Panc1 (cell line): ENCODE results near the gene DEFB123. TPM values are rescaled to one million over a fixed set of nuclear protein-coding genes. Genes with fewer than 3 reads are reported as not detected.

Experiments
- ATAC-seq: fragments of 200-7000 bp; cut with Tn5 transposase; 2 replicates; pipeline ENCODE4 v1.9.1; 2020; ENCODE audit warnings: mild to moderate bottlenecking, moderate library complexity
- BruUV-seq: library from RNA; stranded (reverse); fragments of 400-500 nt; replicated peaks from 2 replicates; lab custom pipeline; 2021; lab: Mats Ljungman, UMichigan
- CTCF ChIA-PET: fragments of 300-600 bp; sonication (Branson Sonifier 250); formaldehyde crosslinking; loops from one replicate; lab custom pipeline; 2022; ENCODE audit warnings: antibody characterized with exemption; lab: Charles Lee
- POLR2A ChIA-PET: fragments of 300-600 bp; sonication (Branson Sonifier 250); formaldehyde crosslinking; loops from one replicate; lab custom pipeline; 2022; ENCODE audit warnings: antibody characterized with exemption; lab: Charles Lee
- DNase-seq: peaks from one replicate; pipeline ENCODE4 v3.0.0-alpha.2; 2010; ENCODE audit warnings: low read depth, low spot score
- H3K27ac ChIP-seq: 2 replicates; pipeline ENCODE4 v1.5.1; 2011; ENCODE audit warnings: mild to moderate bottlenecking, low read length, inconsistent platforms
- H3K27me3 ChIP-seq: fragments of 200-500 bp; sonication (Bioruptor generic); 2 replicates; pipeline ENCODE4 v1.6.0; 2014; ENCODE audit warnings: low read length, inconsistent platforms; ENCODE audit not compliant: control insufficient read depth, insufficient read depth
- H3K36me3 ChIP-seq: fragments of 200-500 bp; sonication (Bioruptor generic); 2 replicates; pipeline ENCODE4 v1.5.1; 2014; ENCODE audit warnings: inconsistent platforms, mild to moderate bottlenecking, low read length, moderate library complexity; ENCODE audit not compliant: control insufficient read depth, insufficient read depth
- H3K4me1 ChIP-seq: 2 replicates; pipeline ENCODE4 v1.5.1; 2011; ENCODE audit warnings: inconsistent platforms, mild to moderate bottlenecking, low read length, moderate library complexity; ENCODE audit not compliant: control insufficient read depth, insufficient read depth
- H3K4me3 ChIP-seq, 2 experiments: 2 replicates each; pipeline ENCODE4 v1.5.1; 2011 to 2012; ENCODE audit warnings: low read depth in 2 of 2, low read length in 2 of 2, mild to moderate bottlenecking in 2 of 2, inconsistent platforms in 1 of 2, moderate library complexity in 1 of 2
- H3K9me3 ChIP-seq: fragments of 200-500 bp; sonication (Bioruptor generic); 2 replicates; pipeline ENCODE4 v1.5.1; 2014; ENCODE audit warnings: low read depth, mild to moderate bottlenecking, inconsistent platforms, low read length, moderate library complexity; ENCODE audit not compliant: control insufficient read depth, insufficient read depth
- POLR2AphosphoS5 ChIP-seq: IDR thresholded peaks from 2 replicates; pipeline ENCODE4 v1.6.1; 2012; ENCODE audit warnings: mild to moderate bottlenecking, low read depth, low read length, moderate library complexity
- SIN3A ChIP-seq: IDR thresholded peaks from 2 replicates; pipeline ENCODE4 v1.6.1; 2012; ENCODE audit warnings: low read depth, mild to moderate bottlenecking, low read length, moderate library complexity, borderline replicate concordance; ENCODE audit not compliant: insufficient read depth
- TCF7L2 ChIP-seq: IDR thresholded peaks from 2 replicates; pipeline ENCODE4 v1.6.1; 2011; ENCODE audit warnings: mild to moderate bottlenecking, low read depth, low read length, inconsistent platforms
- in situ Hi-C: cut with HindIII; loops from 2 replicates; pipeline ENCODE4 v1.10.0; 2016; ENCODE audit warnings: low sequenced_read_pairs, low pct_unique_long_range_greater_than_20kb
- intact Hi-C: fragments of 100-400 bp; cut with micrococcal nuclease; formaldehyde crosslinking; loops from one replicate; pipeline ENCODE4 v1.10.0; 2022; ENCODE audit not compliant: unreplicated experiment
- total RNA-seq: library from RNA; stranded (reverse); gene quantifications from one replicate; pipeline ENCODE4 v1.2.1, GENCODE V29; 2021; ENCODE audit not compliant: unreplicated experiment
- TF ChIP-seq, protein P1 (sequence below): fragments of 450-650 bp; IDR thresholded peaks from 2 replicates; pipeline ENCODE4 v1.5.1; 2017; ENCODE audit warnings: mild to moderate bottlenecking
- TF ChIP-seq, protein P2 (sequence below), 2 experiments: IDR thresholded peaks; 2 replicates each; pipeline ENCODE4 v1.6.1; 2011 to 2012; ENCODE audit warnings: low read depth in 2 of 2, control low read depth in 1 of 2, low read length in 1 of 2, mild to moderate bottlenecking in 1 of 2, moderate library complexity in 1 of 2; ENCODE audit not compliant: insufficient read depth in 1 of 2

DEFB123 gene
- total RNA-seq, 1 experiment from 2014 or later = not detected

DNA sequence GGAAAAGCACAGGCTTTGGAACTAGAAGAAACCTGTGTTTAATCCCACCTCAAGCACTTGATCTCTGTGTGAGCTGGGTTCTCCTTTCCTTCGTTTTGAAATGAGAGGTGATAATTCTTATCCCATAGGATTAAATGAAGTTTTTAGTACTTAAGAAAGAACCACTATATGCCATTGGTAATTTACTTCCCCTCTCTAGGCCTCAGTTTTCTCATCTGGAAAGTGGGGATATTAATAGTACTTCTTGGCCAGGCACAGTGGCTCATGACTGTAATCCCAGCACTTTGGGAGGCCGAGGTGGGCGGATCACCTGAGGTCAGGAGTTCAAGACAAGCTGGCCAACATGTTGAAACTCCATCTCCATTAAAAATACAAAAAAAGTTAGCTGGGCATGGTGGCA, 48.7 kb downstream of the DEFB123 start:
- no peak for ATAC-seq
- intact Hi-C loops (no loop called here), in situ Hi-C loops (no loop called here)
- Histone ChIP-seq H3K4me3 (no peak overlapping the region), H3K36me3 (no peaks in the 10 kb centered on the region), H3K27ac (no peak overlapping the region), H3K27me3 (no peaks in the 10 kb centered on the region), H3K9me3 (no peaks in the 10 kb centered on the region), H3K4me1 (no peaks in the 10 kb centered on the region)
- ChIA-PET CTCF (interaction anchor here (0.6 kb wide), 1 partner anchor 306 kb away, joined by 6 read pairs; no protein-coding TSS in a partner anchor), POLR2A (no interaction called here)
- no peak for DNase-seq
- BruUV-seq = no TSS peak
- TF ChIP-seq TCF7L2 (no peak), SIN3A (no peak), POLR2AphosphoS5 (no peak)
- TF ChIP-seq, protein P1, sequence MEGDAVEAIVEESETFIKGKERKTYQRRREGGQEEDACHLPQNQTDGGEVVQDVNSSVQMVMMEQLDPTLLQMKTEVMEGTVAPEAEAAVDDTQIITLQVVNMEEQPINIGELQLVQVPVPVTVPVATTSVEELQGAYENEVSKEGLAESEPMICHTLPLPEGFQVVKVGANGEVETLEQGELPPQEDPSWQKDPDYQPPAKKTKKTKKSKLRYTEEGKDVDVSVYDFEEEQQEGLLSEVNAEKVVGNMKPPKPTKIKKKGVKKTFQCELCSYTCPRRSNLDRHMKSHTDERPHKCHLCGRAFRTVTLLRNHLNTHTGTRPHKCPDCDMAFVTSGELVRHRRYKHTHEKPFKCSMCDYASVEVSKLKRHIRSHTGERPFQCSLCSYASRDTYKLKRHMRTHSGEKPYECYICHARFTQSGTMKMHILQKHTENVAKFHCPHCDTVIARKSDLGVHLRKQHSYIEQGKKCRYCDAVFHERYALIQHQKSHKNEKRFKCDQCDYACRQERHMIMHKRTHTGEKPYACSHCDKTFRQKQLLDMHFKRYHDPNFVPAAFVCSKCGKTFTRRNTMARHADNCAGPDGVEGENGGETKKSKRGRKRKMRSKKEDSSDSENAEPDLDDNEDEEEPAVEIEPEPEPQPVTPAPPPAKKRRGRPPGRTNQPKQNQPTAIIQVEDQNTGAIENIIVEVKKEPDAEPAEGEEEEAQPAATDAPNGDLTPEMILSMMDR = no peak
- TF ChIP-seq, protein P2, sequence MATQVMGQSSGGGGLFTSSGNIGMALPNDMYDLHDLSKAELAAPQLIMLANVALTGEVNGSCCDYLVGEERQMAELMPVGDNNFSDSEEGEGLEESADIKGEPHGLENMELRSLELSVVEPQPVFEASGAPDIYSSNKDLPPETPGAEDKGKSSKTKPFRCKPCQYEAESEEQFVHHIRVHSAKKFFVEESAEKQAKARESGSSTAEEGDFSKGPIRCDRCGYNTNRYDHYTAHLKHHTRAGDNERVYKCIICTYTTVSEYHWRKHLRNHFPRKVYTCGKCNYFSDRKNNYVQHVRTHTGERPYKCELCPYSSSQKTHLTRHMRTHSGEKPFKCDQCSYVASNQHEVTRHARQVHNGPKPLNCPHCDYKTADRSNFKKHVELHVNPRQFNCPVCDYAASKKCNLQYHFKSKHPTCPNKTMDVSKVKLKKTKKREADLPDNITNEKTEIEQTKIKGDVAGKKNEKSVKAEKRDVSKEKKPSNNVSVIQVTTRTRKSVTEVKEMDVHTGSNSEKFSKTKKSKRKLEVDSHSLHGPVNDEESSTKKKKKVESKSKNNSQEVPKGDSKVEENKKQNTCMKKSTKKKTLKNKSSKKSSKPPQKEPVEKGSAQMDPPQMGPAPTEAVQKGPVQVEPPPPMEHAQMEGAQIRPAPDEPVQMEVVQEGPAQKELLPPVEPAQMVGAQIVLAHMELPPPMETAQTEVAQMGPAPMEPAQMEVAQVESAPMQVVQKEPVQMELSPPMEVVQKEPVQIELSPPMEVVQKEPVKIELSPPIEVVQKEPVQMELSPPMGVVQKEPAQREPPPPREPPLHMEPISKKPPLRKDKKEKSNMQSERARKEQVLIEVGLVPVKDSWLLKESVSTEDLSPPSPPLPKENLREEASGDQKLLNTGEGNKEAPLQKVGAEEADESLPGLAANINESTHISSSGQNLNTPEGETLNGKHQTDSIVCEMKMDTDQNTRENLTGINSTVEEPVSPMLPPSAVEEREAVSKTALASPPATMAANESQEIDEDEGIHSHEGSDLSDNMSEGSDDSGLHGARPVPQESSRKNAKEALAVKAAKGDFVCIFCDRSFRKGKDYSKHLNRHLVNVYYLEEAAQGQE (IDR thresholded peaks at IDR 0.05; ENCODE audit: insufficient read depth in 1 of 2, low read depth in 2 of 2, low read length in 1 of 2) = no peak

DNA sequence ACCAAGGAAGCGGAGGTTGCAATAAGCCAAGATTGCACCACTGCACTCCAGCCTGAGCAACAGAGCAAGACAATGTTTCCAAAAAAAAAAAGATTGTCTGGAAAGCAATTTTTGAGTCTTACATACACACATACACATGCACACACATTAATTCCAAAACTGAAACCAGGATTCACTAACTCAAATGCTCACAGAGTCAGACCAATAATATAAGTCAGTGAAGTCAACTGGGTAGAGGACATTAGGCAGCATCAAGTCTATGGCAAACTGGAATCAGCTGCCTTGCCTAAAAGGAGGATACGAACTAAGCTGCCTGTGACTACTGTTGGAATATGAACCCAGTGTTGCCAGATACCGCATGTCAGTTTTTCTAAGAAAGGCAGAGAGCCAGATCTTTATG, 50.3 kb downstream of the DEFB123 start:
- no peaks in the 10 kb centered on the region for H3K4me1 ChIP-seq
- POLR2A ChIA-PET = interaction anchor here (0.7 kb wide), 1 partner anchor 262 kb away, joined by 3 read pairs; no protein-coding TSS in a partner anchor

More for the DNA sequence above, 50.3 kb downstream of the DEFB123 start:
- Histone ChIP-seq H3K27me3 (no peaks in the 10 kb centered on the region; the same call in 1 of the 2 replicates), H3K4me3 (no peak overlapping the region), H3K27ac (no peak overlapping the region), H3K9me3 (no peaks in the 10 kb centered on the region), H3K36me3 (no peaks in the 10 kb centered on the region)
- intact Hi-C loops = loop anchor here (10.0 kb wide), 1 partner anchor 166 kb away; no protein-coding TSS in a partner anchor
- BruUV-seq = no TSS peak
- DNase-seq (no peak), ATAC-seq (no peak)
- no peak for TF ChIP-seq SIN3A
- TF ChIP-seq POLR2AphosphoS5 = no peak
- TF ChIP-seq, protein P1 = no peak
- TF ChIP-seq TCF7L2 = no peak
- TF ChIP-seq, protein P2 (IDR thresholded peaks at IDR 0.05; ENCODE audit: insufficient read depth in 1 of 2, low read depth in 2 of 2, low read length in 1 of 2) = no peak
- in situ Hi-C loops = no loop called here
- CTCF ChIA-PET = interaction anchor here (0.7 to 1.2 kb wide), 2 partner anchors 12 to 18 kb away, joined by 4 read pairs; no protein-coding TSS in a partner anchor
